SW 1271 (cell line): ENCODE measurements around the gene ZFR.
A peak's percentile ranks its signal among the peaks of the same experiment; 100 is the strongest.
"Not testable (repeated sequence)": the region's sequence is repeated elsewhere in the genome, so short reads cannot be mapped to it uniquely, and the experiment has no call there.

Experiments used
- DNase-seq, 2 experiments: peaks; one replicate each; lab custom pipeline; 2025; lab: John Stamatoyannopoulos, UW

ZFR gene

DNA sequence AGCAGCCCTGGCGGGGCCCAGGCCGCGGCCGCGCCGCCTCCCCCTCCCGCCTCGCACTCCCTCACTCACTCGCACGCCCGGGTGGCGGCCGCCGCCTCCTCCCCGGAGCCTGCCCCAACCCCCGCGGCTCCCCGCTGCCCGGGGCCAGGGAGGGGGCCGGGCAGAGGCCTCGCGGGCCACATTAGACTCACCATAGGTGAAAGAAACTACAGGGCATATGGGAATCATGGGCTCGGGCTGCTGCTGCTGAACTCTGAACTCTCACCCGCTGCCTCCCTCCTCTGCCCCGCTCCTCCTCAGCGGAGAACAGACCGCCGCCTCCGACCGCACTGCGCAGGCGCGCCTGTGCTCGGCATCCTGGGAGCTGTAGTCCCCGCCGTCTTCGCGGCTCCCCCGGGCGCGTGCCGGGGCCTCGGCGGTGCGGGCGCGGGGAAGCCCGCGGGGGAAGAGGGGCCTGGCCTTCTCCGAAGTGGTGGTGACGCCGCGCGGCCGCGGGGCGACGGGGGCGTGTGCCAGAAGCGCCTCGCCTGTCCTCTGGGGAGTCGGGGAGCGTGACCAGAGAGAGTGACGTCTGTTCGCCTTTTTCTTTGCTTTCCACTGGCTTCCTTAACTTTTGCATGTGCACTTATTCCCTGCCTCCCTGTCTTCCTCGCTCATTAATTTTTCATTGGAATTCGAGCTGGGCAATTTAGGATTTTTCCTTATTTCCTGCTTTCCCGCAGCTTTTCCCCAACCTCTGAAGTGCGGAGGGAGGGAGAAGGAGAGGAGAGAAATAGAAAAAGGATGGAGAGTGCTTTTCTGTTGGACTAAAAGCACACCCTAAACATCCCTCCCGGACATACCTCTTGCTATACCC, at the start of gene ZFR:
TSS of gene ZFR (minus strand) at position 310 of the 856 bp plus-strand sequence. CDS start at position 228, 82 bp downstream.
- peak; percentile 74 to 92 for DNase-seq

DNA sequence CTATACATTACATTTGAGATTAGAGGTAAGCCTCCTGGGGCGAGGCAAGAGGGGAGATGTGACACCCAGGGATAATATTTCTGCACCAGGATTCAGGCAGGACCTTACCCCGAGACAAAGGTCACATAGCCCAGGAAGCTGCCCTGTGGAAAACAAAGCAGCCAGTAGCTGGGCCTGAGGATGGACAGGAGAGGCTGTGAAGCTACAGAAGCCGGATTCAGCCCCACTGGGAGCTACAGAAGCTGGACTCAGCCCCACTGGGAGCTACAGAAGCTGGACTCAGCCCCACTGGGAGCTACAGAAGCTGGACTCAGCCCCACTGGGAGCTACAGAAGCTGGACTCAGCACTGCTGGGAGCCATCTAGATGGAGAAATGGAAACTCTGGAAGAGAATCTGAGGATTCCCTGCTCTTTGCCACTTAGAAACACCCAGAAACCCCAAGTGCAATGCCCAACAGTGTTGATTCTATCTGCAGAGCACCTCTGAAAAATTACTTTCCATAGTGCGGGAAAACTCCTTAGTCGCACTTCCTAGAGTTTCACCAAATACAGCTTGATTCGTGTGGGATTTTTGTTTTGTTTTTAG, 46.5 kb upstream of the ZFR start:
- DNase-seq = no peak

DNA sequence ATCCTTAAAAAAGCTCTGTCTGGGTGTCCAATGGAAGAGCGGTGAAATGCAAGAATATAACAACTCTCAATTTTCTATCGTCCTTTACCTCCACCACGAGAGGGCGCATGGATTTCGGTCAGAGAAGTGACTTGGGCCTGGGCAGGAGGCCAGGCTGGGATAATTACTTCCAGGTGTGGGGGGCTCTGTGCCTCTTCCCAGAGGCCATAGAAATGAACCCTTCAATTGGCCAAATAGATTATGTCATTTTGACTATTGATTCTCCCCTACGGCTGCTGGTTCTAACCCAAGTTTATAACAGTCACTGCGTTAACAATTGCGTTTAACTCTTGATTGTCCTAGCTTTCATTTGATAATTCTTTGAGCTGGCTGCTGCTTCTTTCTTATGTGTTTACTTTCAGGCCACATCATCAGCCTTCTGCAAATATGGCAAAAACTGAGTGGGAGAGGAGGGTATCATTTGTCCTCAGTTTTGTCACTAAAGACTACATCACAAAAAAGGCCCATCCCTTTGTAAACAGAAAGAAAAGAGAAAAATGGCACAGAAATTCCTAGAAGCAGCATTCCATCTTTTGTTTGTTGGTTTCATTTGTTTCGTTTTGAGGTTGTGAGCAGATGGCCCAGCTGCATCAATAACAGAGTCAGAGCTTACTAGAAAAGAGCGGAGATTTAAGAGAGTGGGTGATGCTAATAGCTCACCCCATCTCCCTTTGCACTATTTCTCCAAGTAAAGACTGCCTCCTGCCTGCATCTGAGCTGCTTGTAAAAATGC, 45.4 kb upstream of the ZFR start:
- DNase-seq = peak; percentile 35 to 75

DNA sequence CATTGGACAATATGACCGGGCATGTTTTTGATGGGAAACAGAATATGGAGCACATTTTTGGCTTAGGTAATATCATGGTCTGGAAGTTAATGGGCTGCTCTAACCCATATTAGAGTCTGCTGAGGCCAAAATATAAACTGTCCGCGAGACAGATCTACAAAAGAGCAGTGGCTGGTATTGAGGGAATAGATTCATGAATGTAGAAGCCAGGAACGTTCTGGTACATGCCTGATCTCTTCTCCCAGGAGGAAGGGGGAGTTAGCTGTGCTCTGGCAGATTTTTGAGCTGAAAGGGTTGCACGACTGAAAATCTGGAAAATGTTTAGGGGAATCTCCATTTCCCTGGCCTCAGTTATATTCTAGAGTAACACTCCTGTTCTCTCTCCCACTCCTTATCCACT, 42.9 kb upstream of the ZFR start:
- DNase-seq = no peak

DNA sequence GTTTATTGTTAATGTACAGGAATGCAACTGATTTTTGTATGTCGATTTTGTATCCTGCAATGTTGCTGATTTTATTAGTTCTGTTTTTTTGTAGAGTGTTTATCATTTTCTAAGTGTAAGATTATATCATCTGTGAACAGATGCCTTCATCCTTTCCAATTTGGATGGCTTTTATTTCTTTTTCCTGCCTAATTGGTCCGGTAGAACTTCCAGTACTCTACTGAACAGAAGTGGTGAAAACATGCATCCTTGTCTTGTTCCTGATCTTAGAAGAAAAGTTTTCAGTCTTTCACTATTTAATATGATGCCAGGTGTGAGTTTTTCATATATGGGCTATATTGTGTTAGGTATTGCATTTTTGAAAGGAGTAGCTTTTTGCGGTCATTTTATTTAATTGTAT, 42.5 kb upstream of the ZFR start:
- DNase-seq = no peak

DNA sequence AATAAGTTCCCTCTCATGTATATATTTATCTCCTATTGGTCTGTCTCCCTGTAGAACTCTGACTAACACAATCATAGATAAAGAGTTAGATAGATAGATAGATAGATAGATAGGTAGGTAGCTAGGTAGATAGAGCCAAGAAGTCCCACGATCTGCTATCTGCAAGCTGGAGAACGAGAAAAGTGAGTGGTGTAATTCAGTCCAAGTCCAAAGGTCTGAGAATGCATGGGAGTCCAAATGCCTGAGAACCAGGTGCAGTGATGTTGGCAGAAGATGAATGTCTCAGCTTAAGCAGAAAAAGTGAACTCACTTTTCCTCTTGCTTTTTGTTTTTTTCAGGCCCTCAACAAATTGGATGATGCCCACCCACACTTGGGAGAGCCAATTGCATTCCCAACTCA, 37.7 kb upstream of the ZFR start:
- no peak for DNase-seq

DNA sequence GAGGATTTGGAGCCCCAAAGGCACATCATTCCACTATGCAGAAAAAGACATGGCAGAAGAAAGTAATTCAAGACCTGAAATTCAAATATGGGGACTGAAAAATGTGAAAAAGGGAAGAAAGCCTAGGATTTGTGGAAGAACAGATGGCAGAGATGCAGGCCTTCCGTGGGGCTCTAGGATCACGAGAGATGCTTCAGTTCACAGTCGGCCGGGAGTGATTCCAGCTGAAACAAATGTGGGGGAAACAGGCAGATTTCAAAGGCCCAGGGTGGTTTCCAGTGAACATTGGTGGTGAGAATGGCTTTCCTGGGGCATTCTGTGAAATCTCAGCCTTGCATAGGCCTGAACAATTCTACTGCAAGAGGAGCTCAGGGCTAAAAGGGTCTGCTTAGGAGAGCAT, 34.6 kb upstream of the ZFR start:
- no peak for DNase-seq

DNA sequence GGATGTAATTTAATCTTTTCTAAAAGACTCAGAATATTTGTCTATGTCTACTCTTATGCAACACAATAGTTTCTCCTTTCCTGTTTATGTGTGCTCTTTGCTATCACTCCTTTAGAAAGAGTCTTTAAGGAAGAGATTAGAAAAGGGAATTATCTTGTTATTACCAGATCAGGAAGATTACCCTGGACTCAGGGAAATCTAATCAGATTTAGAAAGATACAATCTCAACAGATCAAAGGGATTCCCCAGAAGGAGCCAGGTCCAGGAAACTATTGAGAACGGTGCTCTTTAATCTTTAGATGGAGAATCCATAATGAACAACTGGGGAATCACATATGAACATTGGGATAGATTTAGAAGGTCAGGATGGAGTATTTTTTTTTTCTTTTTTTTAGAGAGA, 32.4 kb upstream of the ZFR start:
- DNase-seq = no peak

DNA sequence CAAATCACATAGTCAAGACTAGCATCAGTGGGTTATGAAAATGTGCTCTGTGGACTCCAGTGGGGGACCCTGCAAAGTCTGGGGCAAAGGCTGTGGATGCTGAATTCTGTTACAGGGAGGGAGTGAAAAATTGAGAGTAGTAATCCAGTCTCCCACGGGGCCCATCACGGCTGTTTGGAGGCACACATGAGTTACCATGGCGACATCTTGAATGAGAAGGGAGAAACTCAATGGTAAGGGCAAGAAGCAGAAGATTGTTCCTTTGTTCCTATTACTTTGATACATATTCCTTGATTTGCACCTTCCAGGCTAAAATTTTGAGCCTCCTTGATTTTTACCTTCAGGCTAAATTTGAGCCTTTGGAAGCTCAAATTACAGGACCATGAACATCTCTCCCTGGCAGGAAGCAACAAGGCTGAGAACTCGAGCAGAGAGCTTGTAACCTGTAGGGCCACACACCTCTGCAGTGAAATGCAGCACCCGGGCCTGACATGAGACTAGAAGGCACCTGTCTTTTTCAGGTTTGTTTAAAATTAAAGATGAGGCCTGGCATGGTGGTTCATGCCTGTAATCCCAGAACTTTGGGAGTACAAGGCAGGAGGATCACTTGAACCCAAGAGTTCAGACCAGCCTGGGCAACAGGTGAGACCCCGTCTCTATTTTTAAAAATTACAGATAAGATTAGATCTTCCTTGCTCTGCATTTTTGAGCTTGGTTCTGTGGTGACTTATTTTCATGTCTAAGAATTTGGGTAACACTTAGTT, 31.0 kb upstream of the ZFR start:
- no peak for DNase-seq

DNA sequence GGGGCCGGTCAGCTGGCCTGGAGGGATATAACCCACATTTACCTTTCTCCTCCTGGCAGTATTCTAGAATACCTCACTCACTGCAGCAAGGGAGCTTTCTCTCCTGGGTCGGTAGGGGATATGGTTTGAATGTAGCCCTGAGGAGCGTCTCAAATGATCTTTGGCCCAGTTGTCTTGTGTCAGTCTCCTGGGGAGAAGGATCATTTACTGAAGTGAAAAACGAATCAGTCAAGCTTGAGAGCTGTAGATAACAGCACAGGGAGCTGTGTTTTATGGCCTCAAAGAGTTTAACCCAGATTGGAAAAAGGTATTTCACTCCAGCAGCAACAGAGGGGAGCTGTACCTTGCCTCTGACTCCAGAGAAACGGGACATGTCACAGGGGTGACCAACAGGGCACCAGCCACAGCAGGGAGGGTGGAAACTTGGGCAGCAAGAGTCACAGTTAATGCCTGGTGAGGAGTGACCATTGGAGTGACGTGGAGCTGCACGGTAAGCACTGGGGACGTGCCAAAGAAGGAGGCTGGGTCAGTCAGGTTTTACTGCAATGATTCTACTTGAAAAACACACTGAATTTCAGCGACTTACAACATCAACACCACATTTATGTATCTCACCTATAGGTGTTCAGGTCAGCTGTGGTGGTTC, 29.8 kb upstream of the ZFR start:
- no peak for DNase-seq

DNA sequence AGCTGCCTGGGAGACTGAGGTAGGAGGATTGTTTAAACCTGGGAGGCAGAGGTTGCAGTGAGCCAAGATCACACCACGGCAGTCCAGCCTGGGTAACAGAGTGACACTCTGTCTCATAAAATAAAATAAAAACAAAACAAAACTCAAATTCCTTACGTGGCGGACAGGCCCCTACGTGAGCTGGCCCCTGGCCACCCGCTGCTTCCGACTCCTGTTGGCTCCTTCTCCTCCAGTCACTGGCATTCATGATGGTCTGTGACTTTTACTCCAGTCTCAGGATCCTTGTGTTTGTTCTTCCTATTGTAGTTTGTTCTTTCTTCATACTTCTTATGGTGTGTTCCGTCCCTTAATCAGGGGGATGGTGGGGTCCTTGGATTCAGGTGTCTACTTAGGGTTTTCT, 28.5 kb upstream of the ZFR start:
- DNase-seq = no peak

DNA sequence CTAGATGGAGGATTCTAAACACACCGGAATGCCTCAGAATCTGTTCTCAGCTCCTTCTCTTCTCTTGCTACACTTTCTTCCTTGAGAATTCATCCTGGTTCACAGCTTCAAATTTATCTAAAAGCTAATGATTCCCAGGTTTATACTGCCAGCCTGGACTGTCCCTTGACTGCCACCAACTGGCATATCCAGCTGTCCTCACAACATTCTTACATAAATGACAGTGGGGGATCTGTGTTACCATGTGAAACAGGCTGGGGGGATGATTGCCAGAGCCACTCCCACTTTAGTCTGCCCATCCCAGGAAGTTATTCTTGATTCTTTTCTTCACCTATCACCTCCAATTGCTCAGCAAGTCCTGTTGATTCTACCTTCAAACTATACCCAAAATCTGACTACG, 27.2 kb upstream of the ZFR start:
- peak in 1 of 2 experiments; percentile 18 for DNase-seq

DNA sequence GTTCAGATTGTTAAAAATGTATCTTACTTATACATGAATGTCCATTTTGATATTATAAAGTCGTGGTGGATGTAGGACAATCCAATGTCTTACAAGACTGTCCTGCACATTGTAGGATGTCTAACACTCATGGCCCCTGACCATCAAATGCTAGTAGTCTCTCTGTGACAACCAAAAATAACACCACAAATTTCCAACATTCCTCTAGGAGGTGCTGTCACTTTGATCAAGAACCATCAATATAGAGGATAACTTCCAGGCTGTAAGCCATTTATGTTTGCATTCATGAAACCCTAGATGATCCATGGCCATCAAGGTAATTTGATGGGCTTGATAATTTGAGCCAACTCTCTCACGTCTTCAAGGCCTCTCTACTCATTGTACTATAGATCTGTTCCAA, 20.5 kb upstream of the ZFR start:
- DNase-seq = no peak

DNA sequence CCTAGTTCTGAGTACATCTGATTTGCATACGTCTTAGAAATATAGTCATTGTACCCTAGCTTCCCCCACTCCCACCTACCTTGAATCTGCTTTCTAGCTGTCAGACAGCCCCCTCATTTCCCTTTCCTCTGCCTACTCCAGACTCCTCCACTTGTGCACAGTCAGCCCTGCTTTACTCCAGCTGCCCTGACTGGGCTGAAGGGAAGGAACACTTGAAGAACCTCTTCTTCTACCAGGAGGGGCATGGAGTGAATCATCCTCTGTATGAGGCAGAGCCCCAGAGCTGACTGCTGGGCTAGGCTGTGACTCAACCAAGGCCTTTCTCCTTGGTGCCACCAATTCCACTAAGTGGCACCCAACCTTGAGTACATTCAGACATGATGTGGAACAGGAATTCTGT, 18.1 kb upstream of the ZFR start:
- no peak for DNase-seq

DNA sequence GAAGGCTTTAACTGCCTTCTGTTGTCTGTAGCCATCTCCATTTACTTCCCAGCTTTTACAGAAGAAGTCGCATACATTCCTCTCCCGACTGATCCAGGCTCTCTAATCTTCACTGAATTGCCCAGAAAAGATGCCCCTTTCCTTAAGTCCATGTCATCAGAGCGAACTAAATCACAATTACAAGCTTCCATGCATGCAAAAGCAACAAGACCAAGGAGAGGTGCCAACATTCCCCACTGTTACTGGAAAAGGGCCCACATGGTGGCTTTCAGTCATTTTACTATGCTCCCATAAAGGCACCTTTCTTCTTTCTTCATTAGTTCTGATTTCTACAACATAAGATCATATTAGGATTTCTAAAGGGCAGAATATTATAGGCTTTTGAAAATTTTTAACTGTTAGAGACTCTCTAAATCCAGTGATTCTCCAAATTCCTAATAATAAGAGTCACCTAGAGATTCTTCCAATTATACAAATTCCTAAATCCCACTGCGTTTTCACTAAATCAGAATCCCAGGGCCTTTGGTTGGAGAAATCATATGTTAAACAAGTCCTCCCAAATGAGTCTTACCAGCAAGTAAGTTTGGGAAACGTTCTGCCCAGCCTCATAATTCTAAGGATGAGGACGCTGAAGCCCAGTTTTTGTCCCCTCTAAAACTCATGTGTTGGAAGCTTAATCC, 17.0 kb upstream of the ZFR start:
- no peak for DNase-seq

DNA sequence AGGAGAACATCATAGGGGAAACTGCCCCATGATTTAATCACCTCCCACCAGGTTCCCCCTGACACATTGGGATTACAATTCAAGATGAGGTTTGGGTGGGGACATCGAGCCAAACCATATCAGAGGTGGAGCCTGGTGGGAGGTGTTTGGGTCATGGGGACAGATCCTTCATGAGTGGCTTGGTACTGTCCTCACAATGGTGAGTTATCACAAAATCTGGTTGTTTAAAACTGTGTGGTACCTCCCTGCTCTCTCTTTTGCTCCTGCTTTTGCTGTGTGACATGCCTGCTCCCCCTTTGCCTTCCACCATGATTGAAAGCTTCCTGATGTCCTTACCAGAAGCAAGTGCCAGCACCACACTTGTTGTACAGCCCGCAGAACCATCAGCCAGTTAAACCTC, 16.2 kb upstream of the ZFR start:
- no peak for DNase-seq

DNA sequence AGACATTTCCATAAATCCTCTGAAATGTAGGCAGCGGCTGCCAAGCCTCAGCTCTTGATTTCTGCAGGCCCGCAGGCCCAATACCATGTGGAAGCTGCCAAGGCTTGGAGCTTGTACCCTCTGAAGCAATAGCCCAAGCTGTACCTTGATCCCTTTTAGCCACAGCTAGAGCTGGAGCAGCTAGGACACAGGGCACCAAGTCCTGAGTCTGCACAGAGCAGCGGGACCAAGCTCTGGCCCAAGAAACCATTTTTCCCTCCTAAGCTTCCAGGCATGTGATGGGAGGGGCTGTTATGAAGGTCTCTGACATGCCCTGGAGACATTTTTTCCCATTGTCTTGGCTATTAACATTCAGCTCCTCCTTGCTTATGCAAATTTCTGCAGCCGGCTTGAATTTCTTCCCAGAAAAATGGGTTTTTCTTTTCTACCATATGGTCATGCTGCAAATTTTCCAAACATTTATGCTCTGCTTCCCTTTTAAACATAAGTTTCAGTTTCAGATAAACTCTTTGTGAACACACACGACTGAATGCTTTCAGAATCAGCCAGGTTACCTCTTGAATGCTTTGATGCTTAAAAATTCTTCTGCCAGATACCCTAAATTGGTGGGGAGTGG, 14.4 kb upstream of the ZFR start:
- no peak for DNase-seq

DNA sequence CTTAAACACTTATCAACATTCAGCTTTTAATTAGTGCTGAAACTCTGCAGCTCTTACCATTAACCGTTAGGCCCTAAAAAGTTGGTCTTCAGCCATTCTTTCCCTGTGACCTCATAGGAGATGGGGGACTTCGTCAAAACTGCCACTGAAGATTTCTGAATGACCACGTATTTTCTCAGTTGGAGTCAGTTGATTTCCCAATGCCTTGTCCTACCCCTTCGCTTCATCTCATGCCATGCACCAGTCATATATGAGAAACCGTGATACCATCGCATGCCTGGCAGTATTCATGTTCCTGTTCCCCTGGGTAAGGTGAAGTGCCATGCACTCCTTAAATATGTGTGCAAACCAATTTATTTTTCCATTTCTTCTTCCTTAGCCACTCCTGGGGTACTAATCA, 10.8 kb upstream of the ZFR start:
- DNase-seq = no peak

DNA sequence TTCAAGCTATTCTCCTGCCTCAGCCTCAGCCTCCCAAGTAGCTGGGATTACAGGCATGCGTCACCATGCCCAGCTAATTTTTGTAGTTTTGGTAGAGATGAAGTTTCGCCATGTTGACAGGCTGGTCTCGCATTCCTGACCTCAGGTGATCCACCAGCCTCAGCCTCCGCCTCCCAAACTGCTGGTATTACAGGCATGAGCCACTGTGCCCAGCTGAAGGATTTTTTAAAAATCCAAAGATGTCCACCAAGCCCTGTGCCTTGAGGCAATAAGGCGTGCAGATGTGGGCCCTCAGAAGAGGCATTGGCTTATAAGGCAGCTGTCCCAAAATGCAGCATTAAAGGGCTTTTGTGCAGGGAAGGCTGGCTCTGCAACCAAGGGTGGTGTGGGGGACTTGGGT, 10.3 kb upstream of the ZFR start:
- DNase-seq = no peak

DNA sequence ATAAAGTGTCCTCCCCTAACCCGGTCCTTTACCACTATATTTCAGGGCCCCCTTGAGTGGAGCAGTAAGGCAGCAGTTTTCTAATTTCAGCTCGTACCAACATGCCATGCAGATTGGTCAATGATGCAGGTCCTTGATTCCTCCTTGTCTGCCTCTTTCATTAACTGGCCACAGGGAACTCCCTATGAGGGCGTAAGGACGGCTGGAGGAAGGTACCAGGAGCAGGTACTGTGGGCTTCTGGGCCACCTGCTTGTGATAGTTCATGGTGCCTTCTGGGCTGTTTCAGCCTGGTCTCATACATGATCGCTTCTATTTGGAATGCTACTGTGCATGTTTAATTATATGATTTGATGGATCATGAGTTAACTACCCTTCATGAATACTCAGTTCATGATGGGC, 9.4 kb upstream of the ZFR start:
- DNase-seq = no peak

DNA sequence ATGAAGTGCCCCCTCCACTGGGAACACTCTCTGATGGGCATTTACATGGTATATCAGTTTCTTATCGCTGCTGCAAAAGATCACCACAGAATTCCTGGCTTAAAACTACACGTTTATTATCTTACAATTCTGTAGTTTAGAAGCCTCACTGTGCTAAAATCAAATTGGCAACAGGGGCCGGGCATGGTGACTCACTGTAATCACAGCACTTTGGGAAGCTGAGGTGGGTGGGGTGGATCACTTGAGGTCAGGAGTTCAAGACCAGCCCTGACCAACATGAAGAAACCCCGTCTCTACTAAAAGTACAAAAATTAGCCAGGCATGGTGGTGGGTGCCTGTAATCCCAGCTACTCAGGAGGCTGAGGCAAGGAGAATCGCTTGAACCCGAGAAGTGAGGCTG, 7.8 kb upstream of the ZFR start:
- DNase-seq = not testable (repeated sequence)
